WTC11 (cell line): ENCODE measurements around the gene PTEN. TPM values are rescaled to one million over a fixed set of nuclear protein-coding genes. Genes with fewer than 3 reads are reported as not detected.
A peak's percentile ranks its signal among the peaks of the same experiment; 100 is the strongest.

ENCODE experiments used
- ATAC-seq: fragments of 200-7000 bp; cut with Tn5 transposase; 2 replicates; pipeline ENCODE4 v1.10.0; 2021; ENCODE audit warnings: mild to moderate bottlenecking, moderate library complexity
- CTCF ChIA-PET: fragments of 300-600 bp; sonication (Branson Sonifier 250); formaldehyde crosslinking; loops from one replicate; lab custom pipeline; 2021; ENCODE audit warnings: antibody characterized with exemption; lab: Charles Lee
- POLR2A ChIA-PET: fragments of 350-600 bp; sonication (Branson Sonifier 250); formaldehyde crosslinking; loops from one replicate; lab custom pipeline; 2021; ENCODE audit warnings: antibody characterized with exemption; lab: Charles Lee
- DNase-seq: peaks from one replicate; pipeline ENCODE4 v3.0.0; 2021; ENCODE audit warnings: low spot score
- H3K27ac Mint-ChIP-seq: 2 replicates; pipeline ENCODE4 v1.8.0; 2021; ENCODE audit warnings: mixed read lengths
- H3K27me3 Mint-ChIP-seq: 2 replicates; pipeline ENCODE4 v1.8.0; 2021; ENCODE audit warnings: low read depth, mild to moderate bottlenecking, moderate library complexity, mixed read lengths
- H3K36me3 Mint-ChIP-seq: 2 replicates; pipeline ENCODE4 v1.8.0; 2021; ENCODE audit warnings: mixed read lengths
- H3K4me1 Mint-ChIP-seq: 2 replicates; pipeline ENCODE4 v1.8.0; 2022; ENCODE audit warnings: mixed read lengths
- H3K4me3 Mint-ChIP-seq: 2 replicates; pipeline ENCODE4 v1.8.0; 2021; ENCODE audit warnings: mild to moderate bottlenecking, moderate library complexity, mixed read lengths
- H3K9me3 Mint-ChIP-seq: 2 replicates; pipeline ENCODE4 v1.8.0; 2021; ENCODE audit warnings: mixed read lengths
- AFF4 ChIP-seq: sonication (generic); formaldehyde crosslinking; IDR thresholded peaks from 2 replicates; pipeline ENCODE4 v1.8.1; 2023; ENCODE audit warnings: mild to moderate bottlenecking, missing genetic modification reagents, borderline replicate concordance
- E2F4 ChIP-seq: sonication (generic); formaldehyde crosslinking; IDR thresholded peaks from 2 replicates; pipeline ENCODE4 v1.8.1; 2022; ENCODE audit warnings: low read depth, mild to moderate bottlenecking, moderate library complexity, missing genetic modification reagents, borderline replicate concordance
- E2F5 ChIP-seq: sonication (generic); formaldehyde crosslinking; IDR thresholded peaks from 2 replicates; pipeline ENCODE4 v1.8.1; 2022; ENCODE audit warnings: mild to moderate bottlenecking, moderate library complexity, missing genetic modification reagents
- EMX1 ChIP-seq: fragments of 250-450 bp; sonication (Bioruptor Pico); IDR thresholded peaks from 2 replicates; pipeline ENCODE4 v1.8.0; 2021; ENCODE audit warnings: mild to moderate bottlenecking
- ESRRA ChIP-seq: sonication (generic); formaldehyde crosslinking; IDR thresholded peaks from 2 replicates; pipeline ENCODE4 v1.8.1; 2022; ENCODE audit warnings: mild to moderate bottlenecking, missing genetic modification reagents, borderline replicate concordance
- ETV6 ChIP-seq: sonication (generic); formaldehyde crosslinking; IDR thresholded peaks from 2 replicates; pipeline ENCODE4 v1.8.1; 2022; ENCODE audit warnings: mild to moderate bottlenecking, missing genetic modification reagents
- FOXP1 ChIP-seq: sonication (generic); formaldehyde crosslinking; IDR thresholded peaks from 2 replicates; pipeline ENCODE4 v1.8.0; 2022; ENCODE audit warnings: missing genetic modification reagents, mild to moderate bottlenecking, moderate library complexity, borderline replicate concordance
- GABPB1 ChIP-seq: sonication (generic); formaldehyde crosslinking; IDR thresholded peaks from 2 replicates; pipeline ENCODE4 v1.8.1; 2023; ENCODE audit warnings: mild to moderate bottlenecking, missing genetic modification reagents
- HMGA2 ChIP-seq: fragments of 250-450 bp; sonication (Bioruptor Pico); IDR thresholded peaks from 2 replicates; pipeline ENCODE4 v1.4.0; 2021; ENCODE audit warnings: mild to moderate bottlenecking, moderate library complexity
- IRF1 ChIP-seq: sonication (generic); formaldehyde crosslinking; IDR thresholded peaks from 2 replicates; pipeline ENCODE4 v1.8.0; 2023; ENCODE audit warnings: missing genetic modification reagents
- IRF2 ChIP-seq: sonication (generic); formaldehyde crosslinking; IDR thresholded peaks from 2 replicates; pipeline ENCODE4 v1.8.0; 2022; ENCODE audit warnings: low read depth, missing genetic modification reagents, borderline replicate concordance
- MYBL2 ChIP-seq: sonication (generic); formaldehyde crosslinking; IDR thresholded peaks from 2 replicates; pipeline ENCODE4 v1.8.1; 2023; ENCODE audit warnings: mild to moderate bottlenecking, moderate library complexity, missing genetic modification reagents
- NFYB ChIP-seq: sonication (generic); formaldehyde crosslinking; conservative IDR thresholded peaks from 2 replicates; pipeline ENCODE4 v1.8.0; 2022; ENCODE audit warnings: low read depth, missing genetic modification reagents
- SP1 ChIP-seq: sonication (generic); formaldehyde crosslinking; conservative IDR thresholded peaks from 2 replicates; pipeline ENCODE4 v1.8.1; 2022; ENCODE audit warnings: missing genetic modification reagents
- TEAD4 ChIP-seq: sonication (generic); formaldehyde crosslinking; IDR thresholded peaks from 2 replicates; pipeline ENCODE4 v1.8.0; 2022; ENCODE audit warnings: mild to moderate bottlenecking, missing genetic modification reagents
- USF1 ChIP-seq: sonication (generic); formaldehyde crosslinking; IDR thresholded peaks from 2 replicates; pipeline ENCODE4 v1.8.0; 2022; ENCODE audit warnings: mild to moderate bottlenecking, missing genetic modification reagents
- USF2 ChIP-seq: sonication (generic); formaldehyde crosslinking; IDR thresholded peaks from 2 replicates; pipeline ENCODE4 v1.8.1; 2023; ENCODE audit warnings: mild to moderate bottlenecking, missing genetic modification reagents, moderate library complexity
- ZNF423 ChIP-seq: fragments of 250-450 bp; sonication (Bioruptor Pico); IDR thresholded peaks from 2 replicates; pipeline ENCODE4 v2.1.2; 2022; ENCODE audit warnings: mild to moderate bottlenecking, moderate library complexity
- total RNA-seq: library from RNA; stranded (reverse); gene quantifications from 3 replicates; pipeline ENCODE4 v1.2.3, GENCODE V29; 2021

The PTEN gene
- total RNA-seq, 1 experiment from 2014 or later, result 54.2 TPM

- Mint-ChIP-seq H3K4me3 (peak overlapping the region; percentile 93), H3K27ac (peak overlapping the region; percentile 80), H3K36me3 (peaks cover 5% of the 10 kb centered on the region), H3K4me1 (peaks cover 44% of the 10 kb centered on the region), H3K27me3 (peaks cover 4% of the 10 kb centered on the region), H3K9me3 (no peaks in the 10 kb centered on the region)
- TF ChIP-seq GABPB1 (CRISPR knock-in tag) (peak; percentile 46; the same call in 1 of the 2 replicates), E2F5 (CRISPR knock-in tag) (no peak)
- ChIA-PET CTCF (no interaction called here), POLR2A (interaction anchor here (1.0 kb wide), 1 partner anchor 250 kb away, joined by 3 read pairs; no protein-coding TSS in a partner anchor)
- DNase-seq (no peak), ATAC-seq (no peak)
Measured at GRCh38 chr10:87864496-87865059, 1.2 kb downstream of the PTEN start.

GRCh38 chr10:87865241-87865881 is 1.9 kb downstream of the PTEN start:
- peaks cover 5% of the 10 kb centered on the region for H3K36me3 Mint-ChIP-seq
- ChIA-PET CTCF (interaction anchor here (1.3 kb wide), 1 partner anchor 249 kb away, joined by 3 read pairs; no protein-coding TSS in a partner anchor), POLR2A (interaction anchor here (1.0 kb wide), 1 partner anchor 250 kb away, joined by 3 read pairs; no protein-coding TSS in a partner anchor)
- H3K9me3 Mint-ChIP-seq, result no peaks in the 10 kb centered on the region
- no peak for ATAC-seq
- peak overlapping the region; percentile 93 for H3K4me3 Mint-ChIP-seq
- DNase-seq, result no peak
- TF ChIP-seq ETV6 (CRISPR knock-in tag) (no peak), TEAD4 (CRISPR knock-in tag) (no peak), SP1 (CRISPR knock-in tag) (no peak), ZNF423 (CRISPR knock-in tag) (no peak), ESRRA (CRISPR knock-in tag) (no peak), IRF2 (CRISPR knock-in tag) (no peak), EMX1 (no peak), MYBL2 (CRISPR knock-in tag) (no peak), USF2 (no peak), FOXP1 (CRISPR knock-in tag) (no peak), E2F4 (CRISPR knock-in tag) (no peak), IRF1 (CRISPR knock-in tag) (no peak), USF1 (CRISPR knock-in tag) (no peak), HMGA2 (CRISPR knock-in tag) (no peak), AFF4 (no peak), NFYB (CRISPR knock-in tag) (no peak)
- no peak overlapping the region for H3K27ac Mint-ChIP-seq
- peaks cover 42% of the 10 kb centered on the region for H3K4me1 Mint-ChIP-seq
- peaks cover 1% of the 10 kb centered on the region for H3K27me3 Mint-ChIP-seq
